ENCODE results near the gene ASCL5.

- no peak for TF ChIP-seq CTCF (conservative IDR thresholded peaks at IDR 0.05 in 1 of 2, IDR thresholded peaks at IDR 0.05 in 1 of 2; ENCODE audit: extremely low read depth in 1 of 2, insufficient read depth in 1 of 2, low read depth in 1 of 2, low read length in 2 of 2)
- TF ChIP-seq EZH2 (IDR thresholded peaks at IDR 0.05; ENCODE audit: borderline replicate concordance, low read length): no peak
These were observed 49.2 kb downstream of the ASCL5 start for GRCh38 chr1:201077736-201078135.

Measured in mammary epithelial cell (primary cell).